Right forelimb (tissue), 1 donor: Measurements from ENCODE around the gene AVEN.

Experiments
- DNase-seq: peaks from one replicate; pipeline ENCODE4 v3.0.0-alpha.2; 2018

Gene AVEN

GRCh38 chr15:33982516-33982915 lies 56.5 kb downstream of the AVEN start:
- DNase-seq, result no peak

- no peak for DNase-seq
Measured at GRCh38 chr15:33980159-33980558, 58.8 kb downstream of the AVEN start.

- DNase-seq, result no peak
Measured at GRCh38 chr15:33975022-33975565, 63.9 kb downstream of the AVEN start.

- DNase-seq, result no peak
Measured at GRCh38 chr15:33971811-33972210, 67.2 kb downstream of the AVEN start.

GRCh38 chr15:33968821-33969220 lies 70.2 kb downstream of the AVEN start:
- DNase-seq, result no peak

GRCh38 chr15:33968224-33968623 lies 70.8 kb downstream of the AVEN start, which contains the start of gene CHRM5:
TSS of gene CHRM5 (plus strand) at chr15:33968497. CDS start at chr15:34062718, 94,221 bp downstream.
- no peak for DNase-seq

GRCh38 chr15:33964665-33965040 lies 74.4 kb downstream of the AVEN start:
- DNase-seq, result no peak

GRCh38 chr15:33963831-33964664 lies 75.0 kb downstream of the AVEN start:
- no peak for DNase-seq

GRCh38 chr15:33960549-33960935 lies 78.5 kb downstream of the AVEN start:
- DNase-seq, result no peak

- no peak for DNase-seq
Measured at GRCh38 chr15:33959844-33960548, 79.0 kb downstream of the AVEN start.

- DNase-seq, result no peak
Measured at GRCh38 chr15:33956397-33956796, 82.6 kb downstream of the AVEN start.

GRCh38 chr15:33955945-33956344 lies 83.1 kb downstream of the AVEN start:
- no peak for DNase-seq

- no peak for DNase-seq
Measured at GRCh38 chr15:33946152-33946551, 92.9 kb downstream of the AVEN start.

- no peak for DNase-seq
Measured at GRCh38 chr15:33941279-33942063, 97.5 kb downstream of the AVEN start.

GRCh38 chr15:33934921-33935320 lies 104.1 kb downstream of the AVEN start:
- DNase-seq, result no peak

- no peak for DNase-seq
Measured at GRCh38 chr15:33934396-33934795, 104.6 kb downstream of the AVEN start.

GRCh38 chr15:33932734-33933133 lies 106.3 kb downstream of the AVEN start:
- no peak for DNase-seq

- no peak for DNase-seq
Measured at GRCh38 chr15:33926260-33926659, 112.7 kb downstream of the AVEN start.

- DNase-seq, result no peak
Measured at GRCh38 chr15:33923446-33923845, 115.6 kb downstream of the AVEN start.

- DNase-seq, result no peak
Measured at GRCh38 chr15:33915571-33916407, 123.2 kb downstream of the AVEN start.

- DNase-seq, result no peak
Measured at GRCh38 chr15:33913459-33913858, 125.5 kb downstream of the AVEN start.

GRCh38 chr15:33912326-33912725 lies 126.7 kb downstream of the AVEN start:
- DNase-seq, result no peak
